ENCODE measurements around the gene MSH5. TPM values are rescaled to one million over a fixed set of nuclear protein-coding genes. Genes with fewer than 3 reads are reported as not detected.

MSH5 gene
- total and polyA plus RNA-seq, 2 of the 13 experiments (the other 11 are each of a cell fraction or from before 2014, with no cell fraction given): 10.2 to 38.7 TPM

GRCh38 chr6:31791324-31792089 is 51.7 kb downstream of the MSH5 start (continued):
- peak; percentile 33 for TF ChIP-seq RAD21 (CRISPR knock-in tag; IDR thresholded peaks at IDR 0.05)
- TF ChIP-seq ZNF335 (CRISPR knock-in tag; IDR thresholded peaks at IDR 0.05): peak; percentile 93
- TF ChIP-seq SOX5 (CRISPR knock-in tag; IDR thresholded peaks at IDR 0.05; ENCODE audit: borderline replicate concordance): 0 out of 2 replicates have a peak, but pooled peaks have one; percentile 14
- TF ChIP-seq, protein P1, sequence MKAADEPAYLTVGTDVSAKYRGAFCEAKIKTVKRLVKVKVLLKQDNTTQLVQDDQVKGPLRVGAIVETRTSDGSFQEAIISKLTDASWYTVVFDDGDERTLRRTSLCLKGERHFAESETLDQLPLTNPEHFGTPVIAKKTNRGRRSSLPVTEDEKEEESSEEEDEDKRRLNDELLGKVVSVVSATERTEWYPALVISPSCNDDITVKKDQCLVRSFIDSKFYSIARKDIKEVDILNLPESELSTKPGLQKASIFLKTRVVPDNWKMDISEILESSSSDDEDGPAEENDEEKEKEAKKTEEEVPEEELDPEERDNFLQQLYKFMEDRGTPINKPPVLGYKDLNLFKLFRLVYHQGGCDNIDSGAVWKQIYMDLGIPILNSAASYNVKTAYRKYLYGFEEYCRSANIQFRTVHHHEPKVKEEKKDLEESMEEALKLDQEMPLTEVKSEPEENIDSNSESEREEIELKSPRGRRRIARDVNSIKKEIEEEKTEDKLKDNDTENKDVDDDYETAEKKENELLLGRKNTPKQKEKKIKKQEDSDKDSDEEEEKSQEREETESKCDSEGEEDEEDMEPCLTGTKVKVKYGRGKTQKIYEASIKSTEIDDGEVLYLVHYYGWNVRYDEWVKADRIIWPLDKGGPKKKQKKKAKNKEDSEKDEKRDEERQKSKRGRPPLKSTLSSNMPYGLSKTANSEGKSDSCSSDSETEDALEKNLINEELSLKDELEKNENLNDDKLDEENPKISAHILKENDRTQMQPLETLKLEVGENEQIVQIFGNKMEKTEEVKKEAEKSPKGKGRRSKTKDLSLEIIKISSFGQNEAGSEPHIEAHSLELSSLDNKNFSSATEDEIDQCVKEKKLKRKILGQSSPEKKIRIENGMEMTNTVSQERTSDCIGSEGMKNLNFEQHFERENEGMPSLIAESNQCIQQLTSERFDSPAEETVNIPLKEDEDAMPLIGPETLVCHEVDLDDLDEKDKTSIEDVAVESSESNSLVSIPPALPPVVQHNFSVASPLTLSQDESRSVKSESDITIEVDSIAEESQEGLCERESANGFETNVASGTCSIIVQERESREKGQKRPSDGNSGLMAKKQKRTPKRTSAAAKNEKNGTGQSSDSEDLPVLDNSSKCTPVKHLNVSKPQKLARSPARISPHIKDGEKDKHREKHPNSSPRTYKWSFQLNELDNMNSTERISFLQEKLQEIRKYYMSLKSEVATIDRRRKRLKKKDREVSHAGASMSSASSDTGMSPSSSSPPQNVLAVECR (CRISPR knock-in tag; IDR thresholded peaks at IDR 0.05; ENCODE audit: borderline replicate concordance): peak; percentile 20; the same call in 1 of the 2 replicates
- TF ChIP-seq TEAD3 (CRISPR knock-in tag; optimal IDR thresholded peaks at IDR 0.05; ENCODE audit: borderline replicate concordance): peak; percentile 63
- TF ChIP-seq SALL1 (CRISPR knock-in tag; IDR thresholded peaks at IDR 0.05): 0 out of 2 replicates have a peak, but pooled peaks have one; percentile 15
- no peak for TF ChIP-seq TAF1 (CRISPR knock-in tag; IDR thresholded peaks at IDR 0.05)
- TF ChIP-seq, protein P2, sequence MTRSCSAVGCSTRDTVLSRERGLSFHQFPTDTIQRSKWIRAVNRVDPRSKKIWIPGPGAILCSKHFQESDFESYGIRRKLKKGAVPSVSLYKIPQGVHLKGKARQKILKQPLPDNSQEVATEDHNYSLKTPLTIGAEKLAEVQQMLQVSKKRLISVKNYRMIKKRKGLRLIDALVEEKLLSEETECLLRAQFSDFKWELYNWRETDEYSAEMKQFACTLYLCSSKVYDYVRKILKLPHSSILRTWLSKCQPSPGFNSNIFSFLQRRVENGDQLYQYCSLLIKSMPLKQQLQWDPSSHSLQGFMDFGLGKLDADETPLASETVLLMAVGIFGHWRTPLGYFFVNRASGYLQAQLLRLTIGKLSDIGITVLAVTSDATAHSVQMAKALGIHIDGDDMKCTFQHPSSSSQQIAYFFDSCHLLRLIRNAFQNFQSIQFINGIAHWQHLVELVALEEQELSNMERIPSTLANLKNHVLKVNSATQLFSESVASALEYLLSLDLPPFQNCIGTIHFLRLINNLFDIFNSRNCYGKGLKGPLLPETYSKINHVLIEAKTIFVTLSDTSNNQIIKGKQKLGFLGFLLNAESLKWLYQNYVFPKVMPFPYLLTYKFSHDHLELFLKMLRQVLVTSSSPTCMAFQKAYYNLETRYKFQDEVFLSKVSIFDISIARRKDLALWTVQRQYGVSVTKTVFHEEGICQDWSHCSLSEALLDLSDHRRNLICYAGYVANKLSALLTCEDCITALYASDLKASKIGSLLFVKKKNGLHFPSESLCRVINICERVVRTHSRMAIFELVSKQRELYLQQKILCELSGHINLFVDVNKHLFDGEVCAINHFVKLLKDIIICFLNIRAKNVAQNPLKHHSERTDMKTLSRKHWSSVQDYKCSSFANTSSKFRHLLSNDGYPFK (CRISPR knock-in tag; IDR thresholded peaks at IDR 0.05; ENCODE audit: borderline replicate concordance): no peak
- no peak for TF ChIP-seq ZNF570 (CRISPR knock-in tag; IDR thresholded peaks at IDR 0.05; ENCODE audit: borderline replicate concordance)

Measured in HepG2 (cell line).